ENCODE data around the gene GOLGA6L1.
"Not testable (repeated sequence)": the region's sequence is repeated elsewhere in the genome, so short reads cannot be mapped to it uniquely, and the experiment has no call there.

DNA sequence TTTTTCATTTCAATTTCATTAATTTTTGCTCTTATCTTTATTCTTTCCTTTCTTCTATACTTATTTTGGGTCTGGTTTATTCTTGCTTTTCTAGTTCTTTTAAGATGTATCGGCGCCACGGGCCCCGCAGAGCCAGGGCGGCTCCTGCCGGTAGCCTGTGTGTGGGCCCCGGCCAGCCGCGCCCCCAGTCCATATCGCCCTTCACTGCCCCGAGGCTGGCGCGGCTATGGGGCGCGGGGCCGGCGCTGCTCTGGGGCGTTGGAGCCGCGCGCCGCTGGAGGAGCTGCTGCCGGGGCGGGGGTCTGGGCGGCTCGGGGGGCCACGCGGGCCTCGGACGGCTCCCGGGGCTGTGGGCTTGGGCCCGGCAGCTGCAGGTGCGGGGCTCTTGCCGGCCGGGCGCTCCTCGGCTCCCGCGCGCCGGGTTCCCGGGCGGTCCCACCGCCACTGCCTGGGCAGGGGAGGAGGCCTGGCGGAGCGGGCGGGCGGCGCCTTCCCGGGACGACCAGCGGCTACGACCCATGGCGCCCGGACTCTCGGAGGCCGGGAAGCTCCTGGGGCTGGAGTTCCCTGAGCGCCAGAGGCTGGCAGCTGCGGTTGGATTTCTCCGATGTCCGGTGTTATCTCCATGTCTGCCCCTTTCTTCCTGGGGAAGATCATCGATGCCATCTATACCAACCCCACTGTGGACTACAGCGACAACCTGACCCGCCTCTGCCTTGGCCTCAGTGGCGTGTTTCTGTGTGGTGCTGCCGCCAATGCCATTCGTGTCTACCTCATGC lies 43.3 kb upstream of the GOLGA6L1 start:
- not testable (repeated sequence) for TF ChIP-seq CTCF, POLR2A (IDR thresholded peaks at IDR 0.05)

Measured in testis (tissue), 2 donors.